ENCODE results near the gene DNAH3. TPM values are rescaled to one million over a fixed set of nuclear protein-coding genes. Genes with fewer than 3 reads are reported as not detected.
A peak's percentile ranks its signal among the peaks of the same experiment; 100 is the strongest.
"Not testable (repeated sequence)": the region's sequence is repeated elsewhere in the genome, so short reads cannot be mapped to it uniquely, and the experiment has no call there.

The DNAH3 gene
- total RNA-seq, 1 experiment from 2014 or later: 0.24 TPM

GRCh38 chr16:21156767-21157467 is 6.3 kb upstream of the DNAH3 start:
- no peak overlapping the region for H3K4me2 ChIP-seq (ENCODE audit: insufficient read depth, insufficient read length, low read length)
- no peaks in the 10 kb centered on the region for H3K79me1 ChIP-seq (ENCODE audit: insufficient read depth, low read depth, low read length, poor library complexity, severe bottlenecking)
- Mint-ChIP-seq H3K4me3 (no peak overlapping the region), H3K27ac (no peak overlapping the region), H3K36me3 (ENCODE audit: insufficient read depth in 1 of 3, low read depth in 3 of 3) (peaks cover 9 to 13% (median 12%) of the 10 kb centered on the region in 3 experiments; a peak in 6 of 7 replicates), H3K27me3 (ENCODE audit: low read depth) (peaks cover 8% of the 10 kb centered on the region), H3K4me1 (peaks cover 15 to 22% of the 10 kb centered on the region in 2 experiments), H3K9me3 (no peaks in the 10 kb centered on the region; a peak in 1 of 5 replicates)
- H2BK20ac ChIP-seq (ENCODE audit: low read depth, low read length, poor library complexity, severe bottlenecking): no peak overlapping the region
- H3K27ac ChIP-seq (ENCODE audit: insufficient read length, low read depth, low read length): no peak overlapping the region
- no peak overlapping the region for H2AFZ ChIP-seq (ENCODE audit: low read length)
- H3K27me3 ChIP-seq (ENCODE audit: insufficient read depth, low read length): no peaks in the 10 kb centered on the region; the same call in 1 of the 2 replicates
- H4K91ac ChIP-seq (ENCODE audit: insufficient read length, low read depth, low read length): no peak overlapping the region
- peaks cover 13% of the 10 kb centered on the region for H3K23me2 ChIP-seq (ENCODE audit: insufficient read length, low read depth, low read length, poor library complexity, severe bottlenecking)
- peak; percentile 77 for TF ChIP-seq CTCF (conservative IDR thresholded peaks at IDR 0.05)
- no peak overlapping the region for H4K5ac ChIP-seq (ENCODE audit: insufficient read length, low read depth, low read length)
- no peaks in the 10 kb centered on the region for H3K79me2 ChIP-seq (ENCODE audit: insufficient read depth, low read length)
- no peak overlapping the region for H2AK5ac ChIP-seq (ENCODE audit: insufficient read length, low read length)
- no peak overlapping the region for H2BK5ac ChIP-seq (ENCODE audit: insufficient read length, low read length)
- no peak overlapping the region for H3K56ac ChIP-seq (ENCODE audit: insufficient read length, low read depth, low read length)
- H3K23ac ChIP-seq (ENCODE audit: insufficient read length, low read depth, low read length): no peak overlapping the region
- peaks cover 4% of the 10 kb centered on the region; the same call in 1 of the 2 replicates for H3K4me1 ChIP-seq (ENCODE audit: insufficient read depth, low read length)
- no CpG with 5 or more reads among the region's 6 CpGs for WGBS (ENCODE audit: extremely low coverage, insufficient read length, low lambda C conversion rate)
- H3K14ac ChIP-seq (ENCODE audit: insufficient read depth, low read length): no peak overlapping the region
- H3T11ph ChIP-seq (ENCODE audit: low read length): no peak overlapping the region
- no peak overlapping the region for H2BK15ac ChIP-seq (ENCODE audit: low read depth, low read length)
- H2BK120ac ChIP-seq (ENCODE audit: low read depth, low read length, poor library complexity, severe bottlenecking): no peak overlapping the region
- no peak overlapping the region for H3K9ac ChIP-seq (ENCODE audit: extremely low read depth, insufficient read length, low read length)
- H4K20me1 ChIP-seq (ENCODE audit: control insufficient read depth, insufficient read depth, insufficient read length): no peaks in the 10 kb centered on the region
- H2BK12ac ChIP-seq (ENCODE audit: insufficient read length, low read depth, low read length): no peak overlapping the region
- H3K4ac ChIP-seq (ENCODE audit: low read depth, low read length): no peak overlapping the region
- DNase-seq: peak; percentile 63
- no peak overlapping the region for H4K8ac ChIP-seq (replicated peaks; ENCODE audit: insufficient read length, low read depth, low read length)
- no peak overlapping the region for H3K18ac ChIP-seq (ENCODE audit: insufficient read length, low read depth, low read length)
- H3K9me3 ChIP-seq (ENCODE audit: control insufficient read depth, low read depth, low read length): no peaks in the 10 kb centered on the region

- not testable (repeated sequence) for H3K79me1 ChIP-seq (ENCODE audit: insufficient read depth, low read depth, low read length, poor library complexity, severe bottlenecking); H3K27me3 Mint-ChIP-seq (ENCODE audit: low read depth); H3K9ac ChIP-seq (ENCODE audit: extremely low read depth, insufficient read length, low read length); H4K5ac ChIP-seq (ENCODE audit: insufficient read length, low read depth, low read length); H3K79me2 ChIP-seq (ENCODE audit: insufficient read depth, low read length); H3K9me3 ChIP-seq (ENCODE audit: control insufficient read depth, low read depth, low read length); H3K27me3 ChIP-seq (ENCODE audit: insufficient read depth, low read length); H2BK5ac ChIP-seq (ENCODE audit: insufficient read length, low read length); H3K23ac ChIP-seq (ENCODE audit: insufficient read length, low read depth, low read length); H3K4ac ChIP-seq (ENCODE audit: low read depth, low read length); H2BK15ac ChIP-seq (ENCODE audit: low read depth, low read length); H3T11ph ChIP-seq (ENCODE audit: low read length); H3K18ac ChIP-seq (ENCODE audit: insufficient read length, low read depth, low read length); H3K4me1 ChIP-seq (ENCODE audit: insufficient read depth, low read length); H2AK5ac ChIP-seq (ENCODE audit: insufficient read length, low read length); H2BK20ac ChIP-seq (ENCODE audit: low read depth, low read length, poor library complexity, severe bottlenecking); H3K4me3 Mint-ChIP-seq; H3K4me2 ChIP-seq (ENCODE audit: insufficient read depth, insufficient read length, low read length); H3K27ac ChIP-seq (ENCODE audit: insufficient read length, low read depth, low read length); H3K14ac ChIP-seq (ENCODE audit: insufficient read depth, low read length); H3K9me3 Mint-ChIP-seq; H3K56ac ChIP-seq (ENCODE audit: insufficient read length, low read depth, low read length); H3K36me3 Mint-ChIP-seq (ENCODE audit: insufficient read depth in 1 of 3, low read depth in 3 of 3); H2BK120ac ChIP-seq (ENCODE audit: low read depth, low read length, poor library complexity, severe bottlenecking); DNase-seq; H3K27ac Mint-ChIP-seq; H4K91ac ChIP-seq (ENCODE audit: insufficient read length, low read depth, low read length); H4K8ac ChIP-seq (replicated peaks; ENCODE audit: insufficient read length, low read depth, low read length); H2BK12ac ChIP-seq (ENCODE audit: insufficient read length, low read depth, low read length); H4K20me1 ChIP-seq (ENCODE audit: control insufficient read depth, insufficient read depth, insufficient read length); H2AFZ ChIP-seq (ENCODE audit: low read length)
- peaks cover 15 to 22% of the 10 kb centered on the region in 2 experiments for H3K4me1 Mint-ChIP-seq
- WGBS (ENCODE audit: extremely low coverage, insufficient read length, low lambda C conversion rate): no CpG with 5 or more reads among the region's 1 CpG
- H3K23me2 ChIP-seq (ENCODE audit: insufficient read length, low read depth, low read length, poor library complexity, severe bottlenecking): peaks cover 13% of the 10 kb centered on the region
Observed at GRCh38 chr16:21156011-21156410, 5.4 kb upstream of the DNAH3 start.

Measured in H9 (cell line).